ENCODE data around the gene EIF1.
A peak's percentile ranks its signal among the peaks of the same experiment; 100 is the strongest.

The EIF1 gene

DNA sequence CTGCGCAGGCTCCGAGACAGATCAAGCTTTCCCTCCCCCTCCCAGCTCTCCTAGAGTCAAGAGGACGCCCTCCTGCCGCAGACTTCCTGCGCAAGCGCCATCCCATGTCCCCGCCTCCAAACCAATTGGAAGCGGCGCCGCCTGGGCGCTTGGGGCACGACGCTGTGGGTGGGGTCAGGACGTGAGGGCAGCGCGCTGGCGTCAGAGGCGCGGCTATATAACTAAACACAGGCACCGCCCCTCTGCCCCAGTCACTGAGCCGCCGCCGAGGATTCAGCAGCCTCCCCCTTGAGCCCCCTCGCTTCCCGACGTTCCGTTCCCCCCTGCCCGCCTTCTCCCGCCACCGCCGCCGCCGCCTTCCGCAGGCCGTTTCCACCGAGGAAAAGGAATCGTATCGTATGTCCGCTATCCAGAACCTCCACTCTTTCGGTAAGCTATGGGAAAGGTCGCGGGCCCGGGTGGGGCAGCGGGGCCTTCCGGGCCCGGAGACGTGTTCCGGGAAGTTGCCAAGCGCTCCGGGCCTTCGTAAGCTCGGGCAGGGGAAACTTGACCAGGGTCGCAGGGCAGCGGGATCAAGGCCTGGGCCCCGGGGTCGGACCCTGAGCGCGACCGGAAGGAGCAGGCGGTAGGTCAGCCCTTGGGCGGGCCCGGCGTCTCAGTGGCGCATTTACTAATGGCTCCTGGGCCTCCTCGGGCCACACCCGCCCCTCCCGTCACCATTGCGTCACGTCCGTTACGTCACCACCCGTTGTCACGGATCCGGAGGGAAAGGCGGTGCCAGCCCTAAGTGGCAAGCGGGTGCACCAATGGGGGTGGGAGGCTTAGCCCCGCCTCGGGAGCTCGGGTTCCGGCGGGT lies at the start of gene EIF1:
EIF1 (plus strand) TSS at position 245 of the 856 bp plus-strand sequence; CDS start at position 399, 154 bp downstream.
- 0 out of 2 replicates have a peak, but pooled peaks have one; percentile 72 for TF ChIP-seq CSDC2 (CRISPR knock-in tag; IDR thresholded peaks at IDR 0.05)
- peak; percentile 57 for TF ChIP-seq TCF4 (CRISPR knock-in tag; IDR thresholded peaks at IDR 0.05; ENCODE audit: borderline replicate concordance)
- TF ChIP-seq ZFP3 (CRISPR knock-in tag; IDR thresholded peaks at IDR 0.05) = peak; percentile 27
- TF ChIP-seq SNAI2 (CRISPR knock-in tag; IDR thresholded peaks at IDR 0.05) = no peak
- no peak; the same call in 1 of the 2 replicates for TF ChIP-seq GLIS3 (CRISPR knock-in tag; IDR thresholded peaks at IDR 0.05)
- TF ChIP-seq, protein P1, sequence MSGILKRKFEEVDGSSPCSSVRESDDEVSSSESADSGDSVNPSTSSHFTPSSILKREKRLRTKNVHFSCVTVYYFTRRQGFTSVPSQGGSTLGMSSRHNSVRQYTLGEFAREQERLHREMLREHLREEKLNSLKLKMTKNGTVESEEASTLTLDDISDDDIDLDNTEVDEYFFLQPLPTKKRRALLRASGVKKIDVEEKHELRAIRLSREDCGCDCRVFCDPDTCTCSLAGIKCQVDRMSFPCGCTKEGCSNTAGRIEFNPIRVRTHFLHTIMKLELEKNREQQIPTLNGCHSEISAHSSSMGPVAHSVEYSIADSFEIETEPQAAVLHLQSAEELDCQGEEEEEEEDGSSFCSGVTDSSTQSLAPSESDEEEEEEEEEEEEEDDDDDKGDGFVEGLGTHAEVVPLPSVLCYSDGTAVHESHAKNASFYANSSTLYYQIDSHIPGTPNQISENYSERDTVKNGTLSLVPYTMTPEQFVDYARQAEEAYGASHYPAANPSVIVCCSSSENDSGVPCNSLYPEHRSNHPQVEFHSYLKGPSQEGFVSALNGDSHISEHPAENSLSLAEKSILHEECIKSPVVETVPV (CRISPR knock-in tag; IDR thresholded peaks at IDR 0.05) = peak; percentile 84
- TF ChIP-seq BACH2 (CRISPR knock-in tag; IDR thresholded peaks at IDR 0.05; ENCODE audit: borderline replicate concordance) = no peak
- TF ChIP-seq, protein P2, sequence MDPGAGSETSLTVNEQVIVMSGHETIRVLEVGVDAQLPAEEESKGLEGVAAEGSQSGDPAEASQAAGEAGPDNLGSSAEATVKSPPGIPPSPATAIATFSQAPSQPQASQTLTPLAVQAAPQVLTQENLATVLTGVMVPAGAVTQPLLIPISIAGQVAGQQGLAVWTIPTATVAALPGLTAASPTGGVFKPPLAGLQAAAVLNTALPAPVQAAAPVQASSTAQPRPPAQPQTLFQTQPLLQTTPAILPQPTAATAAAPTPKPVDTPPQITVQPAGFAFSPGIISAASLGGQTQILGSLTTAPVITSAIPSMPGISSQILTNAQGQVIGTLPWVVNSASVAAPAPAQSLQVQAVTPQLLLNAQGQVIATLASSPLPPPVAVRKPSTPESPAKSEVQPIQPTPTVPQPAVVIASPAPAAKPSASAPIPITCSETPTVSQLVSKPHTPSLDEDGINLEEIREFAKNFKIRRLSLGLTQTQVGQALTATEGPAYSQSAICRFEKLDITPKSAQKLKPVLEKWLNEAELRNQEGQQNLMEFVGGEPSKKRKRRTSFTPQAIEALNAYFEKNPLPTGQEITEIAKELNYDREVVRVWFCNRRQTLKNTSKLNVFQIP (CRISPR knock-in tag; IDR thresholded peaks at IDR 0.05; ENCODE audit: borderline replicate concordance, low read depth) = no peak
- TF ChIP-seq ESRRG (CRISPR knock-in tag; IDR thresholded peaks at IDR 0.05) = peak; percentile 67; the same call in 1 of the 2 replicates
- no peak for TF ChIP-seq OSR1 (CRISPR knock-in tag; IDR thresholded peaks at IDR 0.05)
- no peak for TF ChIP-seq PPARA (CRISPR knock-in tag; IDR thresholded peaks at IDR 0.05; ENCODE audit: borderline replicate concordance)
- TF ChIP-seq ZC3H10 (CRISPR knock-in tag; IDR thresholded peaks at IDR 0.05) = peak; percentile 83
- peak; percentile 67; the same call in 1 of the 2 replicates for TF ChIP-seq ZNF565 (CRISPR knock-in tag; conservative IDR thresholded peaks at IDR 0.05; ENCODE audit: low read depth)
- 0 out of 2 replicates have a peak, but pooled peaks have one; percentile 8 for TF ChIP-seq ZNF70 (CRISPR knock-in tag; IDR thresholded peaks at IDR 0.05)
- peak; percentile 49; the same call in 1 of the 2 replicates for TF ChIP-seq ZFP30 (CRISPR knock-in tag; IDR thresholded peaks at IDR 0.05)
- TF ChIP-seq TOX (CRISPR knock-in tag; IDR thresholded peaks at IDR 0.05; ENCODE audit: borderline replicate concordance) = peak; percentile 77; the same call in 1 of the 2 replicates
- TF ChIP-seq, protein P3, sequence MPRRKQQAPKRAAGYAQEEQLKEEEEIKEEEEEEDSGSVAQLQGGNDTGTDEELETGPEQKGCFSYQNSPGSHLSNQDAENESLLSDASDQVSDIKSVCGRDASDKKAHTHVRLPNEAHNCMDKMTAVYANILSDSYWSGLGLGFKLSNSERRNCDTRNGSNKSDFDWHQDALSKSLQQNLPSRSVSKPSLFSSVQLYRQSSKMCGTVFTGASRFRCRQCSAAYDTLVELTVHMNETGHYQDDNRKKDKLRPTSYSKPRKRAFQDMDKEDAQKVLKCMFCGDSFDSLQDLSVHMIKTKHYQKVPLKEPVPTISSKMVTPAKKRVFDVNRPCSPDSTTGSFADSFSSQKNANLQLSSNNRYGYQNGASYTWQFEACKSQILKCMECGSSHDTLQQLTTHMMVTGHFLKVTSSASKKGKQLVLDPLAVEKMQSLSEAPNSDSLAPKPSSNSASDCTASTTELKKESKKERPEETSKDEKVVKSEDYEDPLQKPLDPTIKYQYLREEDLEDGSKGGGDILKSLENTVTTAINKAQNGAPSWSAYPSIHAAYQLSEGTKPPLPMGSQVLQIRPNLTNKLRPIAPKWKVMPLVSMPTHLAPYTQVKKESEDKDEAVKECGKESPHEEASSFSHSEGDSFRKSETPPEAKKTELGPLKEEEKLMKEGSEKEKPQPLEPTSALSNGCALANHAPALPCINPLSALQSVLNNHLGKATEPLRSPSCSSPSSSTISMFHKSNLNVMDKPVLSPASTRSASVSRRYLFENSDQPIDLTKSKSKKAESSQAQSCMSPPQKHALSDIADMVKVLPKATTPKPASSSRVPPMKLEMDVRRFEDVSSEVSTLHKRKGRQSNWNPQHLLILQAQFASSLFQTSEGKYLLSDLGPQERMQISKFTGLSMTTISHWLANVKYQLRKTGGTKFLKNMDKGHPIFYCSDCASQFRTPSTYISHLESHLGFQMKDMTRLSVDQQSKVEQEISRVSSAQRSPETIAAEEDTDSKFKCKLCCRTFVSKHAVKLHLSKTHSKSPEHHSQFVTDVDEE (CRISPR knock-in tag; IDR thresholded peaks at IDR 0.05) = no peak
- TF ChIP-seq, protein P4, sequence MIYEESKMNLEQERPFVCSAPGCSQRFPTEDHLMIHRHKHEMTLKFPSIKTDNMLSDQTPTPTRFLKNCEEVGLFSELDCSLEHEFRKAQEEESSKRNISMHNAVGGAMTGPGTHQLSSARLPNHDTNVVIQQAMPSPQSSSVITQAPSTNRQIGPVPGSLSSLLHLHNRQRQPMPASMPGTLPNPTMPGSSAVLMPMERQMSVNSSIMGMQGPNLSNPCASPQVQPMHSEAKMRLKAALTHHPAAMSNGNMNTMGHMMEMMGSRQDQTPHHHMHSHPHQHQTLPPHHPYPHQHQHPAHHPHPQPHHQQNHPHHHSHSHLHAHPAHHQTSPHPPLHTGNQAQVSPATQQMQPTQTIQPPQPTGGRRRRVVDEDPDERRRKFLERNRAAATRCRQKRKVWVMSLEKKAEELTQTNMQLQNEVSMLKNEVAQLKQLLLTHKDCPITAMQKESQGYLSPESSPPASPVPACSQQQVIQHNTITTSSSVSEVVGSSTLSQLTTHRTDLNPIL (CRISPR knock-in tag; IDR thresholded peaks at IDR 0.05; ENCODE audit: low read depth) = peak; percentile 84
- TF ChIP-seq, protein P5, sequence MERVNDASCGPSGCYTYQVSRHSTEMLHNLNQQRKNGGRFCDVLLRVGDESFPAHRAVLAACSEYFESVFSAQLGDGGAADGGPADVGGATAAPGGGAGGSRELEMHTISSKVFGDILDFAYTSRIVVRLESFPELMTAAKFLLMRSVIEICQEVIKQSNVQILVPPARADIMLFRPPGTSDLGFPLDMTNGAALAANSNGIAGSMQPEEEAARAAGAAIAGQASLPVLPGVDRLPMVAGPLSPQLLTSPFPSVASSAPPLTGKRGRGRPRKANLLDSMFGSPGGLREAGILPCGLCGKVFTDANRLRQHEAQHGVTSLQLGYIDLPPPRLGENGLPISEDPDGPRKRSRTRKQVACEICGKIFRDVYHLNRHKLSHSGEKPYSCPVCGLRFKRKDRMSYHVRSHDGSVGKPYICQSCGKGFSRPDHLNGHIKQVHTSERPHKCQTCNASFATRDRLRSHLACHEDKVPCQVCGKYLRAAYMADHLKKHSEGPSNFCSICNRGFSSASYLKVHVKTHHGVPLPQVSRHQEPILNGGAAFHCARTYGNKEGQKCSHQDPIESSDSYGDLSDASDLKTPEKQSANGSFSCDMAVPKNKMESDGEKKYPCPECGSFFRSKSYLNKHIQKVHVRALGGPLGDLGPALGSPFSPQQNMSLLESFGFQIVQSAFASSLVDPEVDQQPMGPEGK (CRISPR knock-in tag; IDR thresholded peaks at IDR 0.05; ENCODE audit: borderline replicate concordance) = peak; percentile 12
- peak; percentile 61 for TF ChIP-seq RARB (CRISPR knock-in tag; IDR thresholded peaks at IDR 0.05)
- peak; percentile 83 for ATAC-seq

DNA sequence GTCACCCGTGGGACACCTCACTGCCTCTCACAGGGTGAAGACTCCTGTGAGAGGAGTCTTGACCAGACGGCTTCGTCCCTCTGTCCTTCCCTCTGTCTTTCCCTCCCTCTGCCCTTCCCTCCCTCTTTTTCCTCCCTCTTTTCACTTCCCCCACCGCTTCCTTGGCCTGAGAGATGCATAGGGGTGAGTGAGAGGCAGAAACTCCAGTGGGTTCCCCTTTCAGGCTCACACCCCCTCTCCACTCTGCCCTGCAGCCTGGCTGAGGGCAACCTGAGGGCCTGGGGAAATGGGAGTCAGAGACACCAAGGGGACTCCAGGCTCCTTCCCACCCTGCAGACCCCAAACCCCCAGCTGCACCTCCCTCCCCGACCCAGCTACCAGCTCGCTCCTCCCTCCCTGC lies 49.7 kb upstream of the EIF1 start:
- ATAC-seq = no peak
- TF ChIP-seq, protein P1 (CRISPR knock-in tag; IDR thresholded peaks at IDR 0.05) = no peak
- no peak for TF ChIP-seq ZFP3 (CRISPR knock-in tag; IDR thresholded peaks at IDR 0.05)
- no peak for TF ChIP-seq ZNF565 (CRISPR knock-in tag; conservative IDR thresholded peaks at IDR 0.05; ENCODE audit: low read depth)
- no peak for TF ChIP-seq RARB (CRISPR knock-in tag; IDR thresholded peaks at IDR 0.05)
- no peak for TF ChIP-seq ARNTL (CRISPR knock-in tag; IDR thresholded peaks at IDR 0.05; ENCODE audit: borderline replicate concordance, low read depth)
- TF ChIP-seq BACH2 (CRISPR knock-in tag; IDR thresholded peaks at IDR 0.05; ENCODE audit: borderline replicate concordance) = no peak
- TF ChIP-seq, protein P3 (CRISPR knock-in tag; IDR thresholded peaks at IDR 0.05) = no peak
- no peak for TF ChIP-seq ZFP30 (CRISPR knock-in tag; IDR thresholded peaks at IDR 0.05)
- TF ChIP-seq GLIS3 (CRISPR knock-in tag; IDR thresholded peaks at IDR 0.05) = no peak
- TF ChIP-seq, protein P4 (CRISPR knock-in tag; IDR thresholded peaks at IDR 0.05; ENCODE audit: low read depth) = no peak

Measured in SK-N-SH treated with all-trans-retinoic acid at 6 μM for 48 hours (cell line).